ENCODE measurements around the gene UQCRQ.

Gene UQCRQ

GRCh38 chr5:132871459-132872284 lies 5.2 kb downstream of the UQCRQ start:
- no peak for DNase-seq (ENCODE audit: low read depth)

DNA sequence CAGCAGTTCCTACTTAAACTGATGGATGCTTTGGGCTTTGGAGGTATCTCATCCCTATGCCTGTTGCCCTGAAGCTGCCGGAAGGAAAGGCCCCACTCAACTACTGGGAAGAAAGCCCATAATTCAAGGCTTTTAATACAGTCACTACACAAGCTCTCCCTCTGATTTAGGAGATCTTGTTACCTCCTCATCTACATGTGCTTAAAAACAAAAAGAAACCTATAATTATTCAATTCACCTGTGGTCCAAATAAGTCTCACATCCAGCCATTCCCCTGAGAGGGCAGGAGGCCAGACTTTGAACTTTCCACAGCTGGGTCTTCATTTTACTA lies 6.3 kb downstream of the UQCRQ start:
- DNase-seq (ENCODE audit: low read depth) = no peak

GRCh38 chr5:132873119-132873929 lies 6.9 kb downstream of the UQCRQ start, which contains the start of gene LEAP2:
TSS of gene LEAP2 (plus strand) at chr5:132873668. CDS start at chr5:132873695, 27 bp downstream.
- DNase-seq (ENCODE audit: low read depth) = no peak

DNA sequence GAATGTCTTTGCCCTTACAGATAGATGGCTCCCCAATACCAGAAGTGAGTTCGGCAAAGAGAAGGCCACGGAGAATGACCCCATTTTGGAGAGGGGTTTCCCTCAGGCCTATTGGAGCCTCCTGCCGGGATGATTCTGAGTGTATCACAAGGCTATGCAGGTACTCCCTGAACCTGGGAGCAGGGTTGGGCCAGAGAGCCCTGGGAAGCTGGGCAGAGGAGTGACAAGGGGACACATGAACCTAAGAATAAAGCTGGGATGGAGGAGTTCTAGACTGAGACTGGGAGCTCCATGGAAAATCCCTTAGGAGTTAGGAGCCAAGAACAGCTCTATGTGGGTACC lies 7.5 kb downstream of the UQCRQ start:
- no peak for DNase-seq (ENCODE audit: low read depth)

DNA sequence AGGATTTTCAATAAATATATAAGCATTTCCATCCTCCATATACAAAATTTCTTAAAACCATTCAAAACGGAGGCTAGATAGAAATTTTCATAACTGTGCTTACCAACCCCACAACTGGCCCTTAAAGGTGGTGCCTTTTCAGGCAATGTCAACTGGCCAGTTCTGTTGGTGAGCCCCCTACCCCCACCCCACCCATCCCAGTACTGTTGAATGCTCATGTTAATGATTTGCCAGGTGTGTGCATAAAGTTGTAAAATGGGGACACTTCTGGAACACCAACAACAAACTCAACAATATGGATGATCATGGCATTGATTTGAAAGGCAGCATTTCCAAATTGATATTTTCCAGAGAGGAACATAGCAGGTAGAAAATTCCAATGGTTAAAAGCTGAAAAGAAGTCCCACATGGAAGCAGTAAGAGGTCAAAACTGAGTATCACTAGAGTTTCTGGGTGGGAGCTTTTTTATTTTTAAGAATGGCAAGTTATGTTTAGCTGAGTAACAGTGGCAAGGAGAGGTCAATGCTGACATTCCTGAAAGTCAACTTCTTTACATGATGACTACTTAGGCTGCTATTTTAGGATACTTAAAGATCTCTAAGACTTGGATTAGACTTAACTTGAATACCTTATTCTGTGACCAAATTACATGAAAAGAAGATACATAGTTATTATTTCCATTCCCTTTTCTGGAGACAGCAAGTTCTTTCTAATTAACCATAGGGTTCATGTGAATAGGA lies 9.7 kb downstream of the UQCRQ start:
- DNase-seq (ENCODE audit: low read depth) = no peak

DNA sequence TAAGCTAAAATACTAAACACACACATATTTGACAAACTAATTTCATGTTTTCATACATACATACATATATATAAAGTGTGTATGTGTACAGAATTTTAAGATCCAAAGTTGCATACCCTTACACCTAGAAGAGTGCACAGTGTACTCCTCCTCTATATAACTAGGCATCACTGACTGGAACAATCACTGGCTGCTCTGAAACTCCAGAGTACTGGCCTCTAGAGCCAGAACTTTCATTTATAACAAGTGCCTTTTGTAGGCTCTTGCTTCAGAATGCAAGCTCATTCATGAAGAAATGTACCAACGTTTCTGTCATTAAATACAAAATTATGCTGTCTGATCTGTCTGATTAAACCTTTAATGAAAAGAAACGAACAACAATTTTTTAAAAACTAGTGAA lies 11.0 kb downstream of the UQCRQ start:
- no peak for DNase-seq (ENCODE audit: low read depth)

DNA sequence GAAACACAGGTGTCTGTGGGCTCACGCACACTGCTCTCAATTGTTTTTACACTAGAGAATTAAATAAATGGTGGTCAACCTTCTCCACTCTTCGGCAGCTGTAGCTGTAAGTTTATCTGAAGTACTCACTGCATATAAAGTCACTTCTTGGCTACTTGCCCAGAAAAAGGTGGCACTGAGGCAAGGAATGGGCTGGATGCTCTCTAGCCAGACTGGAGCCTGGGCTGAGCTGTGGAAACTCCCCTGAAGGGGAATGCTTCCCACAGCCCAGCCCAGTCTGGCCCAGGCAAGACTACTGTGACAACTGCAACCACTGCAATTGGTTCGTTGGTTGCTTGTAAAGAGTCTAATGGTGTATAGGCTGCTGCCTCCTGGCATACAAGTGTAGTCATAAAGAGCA lies 11.5 kb downstream of the UQCRQ start:
- DNase-seq (ENCODE audit: low read depth) = no peak

- DNase-seq (ENCODE audit: low read depth) = no peak
Measured at GRCh38 chr5:132883261-132883834, 16.9 kb downstream of the UQCRQ start.

GRCh38 chr5:132884548-132884947 lies 18.1 kb downstream of the UQCRQ start:
- DNase-seq (ENCODE audit: low read depth) = no peak

- no peak for DNase-seq (ENCODE audit: low read depth)
Measured at GRCh38 chr5:132886064-132886823, 19.8 kb downstream of the UQCRQ start.

GRCh38 chr5:132887283-132887682 lies 20.8 kb downstream of the UQCRQ start:
- no peak for DNase-seq (ENCODE audit: low read depth)

GRCh38 chr5:132889501-132889900 lies 23.1 kb downstream of the UQCRQ start:
- DNase-seq (ENCODE audit: low read depth) = no peak

DNA sequence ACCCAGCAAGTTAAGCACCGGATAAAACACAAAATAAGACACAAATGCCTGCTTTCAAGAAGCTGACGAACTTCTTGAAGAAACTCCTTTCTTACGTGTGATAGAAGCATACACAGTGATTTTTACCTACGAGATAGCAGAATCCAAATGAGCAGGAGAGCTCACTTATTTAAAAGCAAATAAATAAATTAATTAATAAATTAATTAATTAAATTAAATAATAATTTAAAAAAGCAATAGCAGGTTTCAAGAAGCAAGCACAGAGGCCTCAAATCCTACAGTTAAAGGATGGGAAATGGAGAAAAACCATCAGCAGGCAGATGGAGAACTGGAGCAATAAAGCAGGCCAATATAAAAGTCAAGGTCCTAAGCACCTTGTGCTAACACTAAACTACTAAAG lies 24.4 kb downstream of the UQCRQ start:
- no peak for DNase-seq (ENCODE audit: low read depth)

GRCh38 chr5:132895719-132896305 lies 29.4 kb downstream of the UQCRQ start:
- DNase-seq (ENCODE audit: low read depth) = no peak

DNA sequence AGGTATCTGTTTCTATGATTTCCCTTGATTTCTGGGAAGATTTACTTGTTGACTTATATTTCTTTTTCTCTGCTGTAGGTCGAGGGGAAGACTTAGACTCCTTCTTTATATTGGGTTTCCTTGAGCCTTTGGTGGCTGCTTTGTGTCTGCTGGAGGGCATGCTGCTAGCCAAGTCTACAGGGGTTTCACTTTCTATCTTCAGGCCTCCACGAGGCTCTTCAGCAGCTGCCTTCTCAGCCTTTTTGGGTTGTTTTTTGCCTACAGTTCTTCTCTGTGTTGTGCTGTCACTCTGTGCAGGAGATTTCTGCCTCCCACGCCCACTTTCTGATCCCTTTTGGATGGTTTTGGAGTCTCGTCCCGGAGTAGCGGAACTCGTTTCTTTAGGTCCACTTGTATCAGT lies 30.2 kb downstream of the UQCRQ start:
- DNase-seq (ENCODE audit: low read depth) = no peak

- DNase-seq (ENCODE audit: low read depth) = no peak
Measured at GRCh38 chr5:132898094-132898493, 31.7 kb downstream of the UQCRQ start.

DNA sequence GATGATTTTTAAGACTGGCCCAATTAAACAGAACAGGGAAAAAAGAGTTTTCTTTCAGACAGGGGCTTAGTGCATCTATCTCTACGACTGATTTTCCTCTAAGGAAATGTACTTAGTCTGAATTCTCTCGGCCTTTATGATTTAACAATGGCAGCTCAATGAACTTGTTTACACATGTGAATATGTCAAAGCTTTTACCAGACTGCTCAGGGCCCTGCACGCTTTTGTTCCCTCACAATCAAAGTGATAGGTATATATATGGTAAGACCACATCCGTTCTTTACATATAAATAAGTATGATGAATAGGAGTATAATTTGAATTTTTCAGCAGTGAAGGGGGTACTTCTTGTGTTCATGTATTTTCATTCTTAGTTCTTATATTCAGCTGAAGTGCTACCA lies 34.6 kb downstream of the UQCRQ start:
- DNase-seq (ENCODE audit: low read depth) = no peak

DNA sequence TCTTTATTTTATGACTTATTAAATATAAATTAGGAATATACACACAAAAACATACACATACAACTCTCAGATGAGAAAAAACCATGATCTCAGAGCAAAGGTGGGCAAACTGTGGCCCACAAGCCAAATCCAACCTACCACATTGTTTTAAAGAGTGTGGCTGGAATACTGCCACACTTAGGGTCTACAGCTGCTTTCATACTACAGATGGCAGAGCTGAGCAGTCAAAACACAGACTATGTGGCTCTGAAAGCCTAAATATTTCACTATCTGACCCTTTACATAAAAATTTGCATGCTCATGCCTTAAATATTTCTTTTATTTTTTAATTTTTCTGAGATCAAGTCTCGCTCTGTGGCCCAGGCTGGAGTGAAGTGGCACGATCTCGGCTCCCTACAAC lies 35.3 kb downstream of the UQCRQ start:
- no peak for DNase-seq (ENCODE audit: low read depth)

GRCh38 chr5:132905938-132906337 lies 39.5 kb downstream of the UQCRQ start:
- no peak for DNase-seq (ENCODE audit: low read depth)

- no peak for DNase-seq (ENCODE audit: low read depth)
Measured at GRCh38 chr5:132907161-132907560, 40.7 kb downstream of the UQCRQ start.

DNA sequence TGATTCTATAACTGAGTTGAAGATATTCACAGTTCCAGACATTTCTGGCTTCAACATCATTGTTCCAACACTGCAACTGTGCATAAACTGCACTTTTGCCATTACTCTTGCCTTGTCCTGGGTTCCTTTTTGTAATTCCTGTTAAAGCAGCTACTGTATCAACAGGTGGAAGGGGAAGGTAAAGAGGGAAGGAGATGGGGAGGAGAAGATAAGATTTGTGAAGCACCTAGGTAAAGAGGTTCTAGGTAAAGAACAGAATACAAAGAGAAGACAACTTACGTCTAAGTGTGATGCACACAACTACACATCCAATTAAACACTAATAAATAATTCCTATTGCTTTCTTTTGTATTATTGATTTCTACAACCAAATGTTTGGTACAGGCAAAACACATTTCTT lies 43.3 kb downstream of the UQCRQ start:
- DNase-seq (ENCODE audit: low read depth) = no peak
